ENCODE results near the gene ULK4.

The ULK4 gene

DNA sequence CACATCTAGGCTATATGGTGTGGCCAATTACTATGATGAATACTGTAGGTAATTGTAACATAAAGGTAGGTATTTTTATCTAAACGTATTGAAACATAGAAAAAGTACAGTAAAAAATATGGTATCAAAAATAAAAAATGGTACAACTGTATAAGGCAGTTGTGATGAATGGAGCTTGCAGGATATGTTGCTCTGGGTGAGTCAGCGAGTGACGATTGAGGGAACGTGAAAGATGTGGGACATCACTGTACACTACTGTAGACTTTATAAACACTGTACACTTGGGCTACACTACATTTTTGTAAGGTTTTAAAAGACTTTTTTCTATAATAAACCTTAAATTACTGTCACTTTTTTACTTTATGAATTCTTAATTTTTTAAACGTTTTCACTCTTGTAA is 752.3 kb downstream of the ULK4 start:
- DNase-seq (no peak), ATAC-seq (replicated peaks) (no peak)
- H3K27ac Mint-ChIP-seq, result peak overlapping the region in 1 of 2 donors; percentile 18
- H3K9me3 Mint-ChIP-seq, result no peaks in the 10 kb centered on the region
- H3K4me1 Mint-ChIP-seq (ENCODE audit: low read depth in 2 of 2), result peaks cover 65 to 80% of the 10 kb centered on the region in 2 donors
- peak overlapping the region in 1 of 2 donors; percentile 40 for H3K4me3 Mint-ChIP-seq
- no peaks in the 10 kb centered on the region for H3K27me3 Mint-ChIP-seq
- H3K36me3 Mint-ChIP-seq (ENCODE audit: insufficient read depth), result peaks cover 1% of the 10 kb centered on the region

DNA sequence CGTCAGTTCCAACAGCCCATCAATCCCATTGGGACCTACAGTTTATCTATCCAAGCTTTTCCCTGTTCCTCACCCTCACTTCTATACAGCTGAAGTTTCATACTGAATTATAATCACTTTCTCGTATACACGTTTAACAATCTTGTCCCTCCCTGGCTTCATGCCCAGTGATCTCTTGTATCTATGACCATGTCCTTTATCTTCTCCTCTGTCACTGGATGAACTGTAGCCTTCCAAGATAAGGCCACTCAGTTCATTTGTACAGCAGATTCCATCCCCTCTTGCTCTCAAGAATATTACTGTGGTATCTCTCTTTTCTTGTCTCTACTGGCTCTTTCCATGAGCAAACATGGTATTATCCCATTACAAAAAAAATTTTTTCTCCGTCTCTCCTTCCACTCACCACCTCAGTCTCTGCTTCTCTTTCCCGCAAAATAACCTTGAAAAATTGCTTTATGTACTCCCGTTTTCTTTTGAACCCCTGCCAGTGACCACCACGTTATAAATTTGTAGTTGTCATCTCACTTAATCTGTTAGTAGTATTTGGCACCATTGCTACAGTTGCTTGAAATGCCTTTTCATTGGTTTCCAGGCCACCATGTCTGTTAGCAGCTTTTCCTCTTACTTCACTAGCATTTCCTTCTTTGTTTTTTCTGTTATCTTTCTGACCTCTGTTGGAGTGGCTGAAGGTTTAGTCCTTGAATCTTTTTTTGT is 753.2 kb downstream of the ULK4 start:
- peak overlapping the region; percentile 1 to 40 for H3K4me3 Mint-ChIP-seq
- no peak for DNase-seq
- H3K4me1 Mint-ChIP-seq (ENCODE audit: low read depth in 2 of 2), result peaks cover 68 to 79% of the 10 kb centered on the region in 2 donors
- H3K27ac Mint-ChIP-seq, result peak overlapping the region in 1 of 2 donors; percentile 23
- no peaks in the 10 kb centered on the region for H3K36me3 Mint-ChIP-seq (ENCODE audit: insufficient read depth)
- H3K9me3 Mint-ChIP-seq, result no peaks in the 10 kb centered on the region
- no peak for ATAC-seq (replicated peaks)
- H3K27me3 Mint-ChIP-seq, result no peaks in the 10 kb centered on the region

DNA sequence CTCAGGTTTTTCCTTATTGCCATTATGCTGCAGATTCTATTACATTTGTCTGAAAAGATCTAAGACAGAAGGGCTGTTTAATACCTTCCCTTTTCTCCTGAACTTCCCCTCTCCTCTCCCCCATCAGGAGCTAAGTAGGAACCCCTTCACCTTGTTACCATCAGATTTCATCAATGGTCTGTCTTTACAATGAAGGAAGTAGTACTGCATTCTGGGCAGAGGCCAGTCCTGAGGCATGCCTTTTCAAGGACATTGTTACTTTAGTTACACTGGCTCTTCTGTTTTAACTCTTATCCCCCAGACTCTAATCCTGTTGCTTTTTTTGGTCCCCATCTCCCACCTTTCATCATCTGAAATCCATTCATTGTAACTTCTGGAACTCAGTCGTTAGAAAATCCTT is 754.5 kb downstream of the ULK4 start:
- Mint-ChIP-seq H3K27ac (peak overlapping the region in 1 of 2 donors; percentile 23), H3K4me1 (ENCODE audit: low read depth in 2 of 2) (peaks cover 62 to 78% of the 10 kb centered on the region in 2 donors), H3K9me3 (no peaks in the 10 kb centered on the region), H3K36me3 (ENCODE audit: insufficient read depth) (no peaks in the 10 kb centered on the region), H3K4me3 (peak overlapping the region in 1 of 2 donors; percentile 40), H3K27me3 (no peaks in the 10 kb centered on the region)
- DNase-seq (no peak), ATAC-seq (replicated peaks) (no peak)

DNA sequence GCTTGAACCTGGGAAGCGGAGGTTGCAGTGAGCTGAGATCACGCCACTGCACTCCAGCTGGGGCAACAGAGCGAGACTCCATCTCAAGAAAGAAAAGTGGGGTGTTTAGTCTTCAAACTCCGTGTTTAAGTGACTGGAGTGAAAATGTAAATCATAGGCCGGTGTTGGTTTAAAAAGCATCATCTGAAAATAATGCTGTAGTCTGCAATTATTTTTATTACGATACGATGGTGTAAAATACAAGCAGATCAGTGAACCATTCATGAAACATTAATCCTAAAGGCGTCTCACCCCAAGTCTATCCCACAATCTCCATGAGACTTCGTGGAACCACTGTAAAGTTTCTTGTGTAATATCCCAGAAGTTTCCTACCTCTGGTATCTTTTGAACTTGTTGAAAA is 756.3 kb downstream of the ULK4 start:
- no peak for ATAC-seq (replicated peaks)
- Mint-ChIP-seq H3K4me3 (peak overlapping the region in 1 of 2 donors; percentile 40), H3K27ac (no peak overlapping the region), H3K36me3 (ENCODE audit: insufficient read depth) (peaks cover 3% of the 10 kb centered on the region), H3K27me3 (no peaks in the 10 kb centered on the region), H3K9me3 (no peaks in the 10 kb centered on the region), H3K4me1 (ENCODE audit: low read depth in 2 of 2) (peaks cover 63 to 83% of the 10 kb centered on the region in 2 donors)
- DNase-seq, result no peak

DNA sequence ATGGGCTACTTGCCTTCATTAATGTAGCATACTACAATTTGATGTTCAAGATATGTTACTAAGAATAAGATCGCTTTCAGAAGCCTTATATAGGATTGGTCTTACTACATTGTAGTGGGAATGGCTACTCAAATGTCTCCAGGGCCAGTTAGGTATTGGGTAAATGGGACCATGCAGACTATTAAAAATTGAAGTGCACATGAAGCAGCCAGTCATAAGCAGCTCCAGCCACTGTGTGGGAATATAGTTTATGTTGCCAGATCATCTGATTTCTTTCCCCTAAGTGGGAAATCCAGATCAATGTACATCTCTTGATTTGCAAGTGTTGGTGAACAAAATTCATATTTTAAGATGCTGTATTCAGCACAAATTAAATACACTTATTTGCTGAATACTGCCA is 757.5 kb downstream of the ULK4 start:
- peak overlapping the region; percentile 40 to 49 for H3K4me3 Mint-ChIP-seq
- H3K36me3 Mint-ChIP-seq (ENCODE audit: insufficient read depth), result peaks cover 9% of the 10 kb centered on the region
- no peaks in the 10 kb centered on the region for H3K9me3 Mint-ChIP-seq
- no peak for ATAC-seq (replicated peaks)
- no peak overlapping the region for H3K27ac Mint-ChIP-seq
- peaks cover 63 to 85% of the 10 kb centered on the region in 2 donors for H3K4me1 Mint-ChIP-seq (ENCODE audit: low read depth in 2 of 2)
- no peak for DNase-seq
- no peaks in the 10 kb centered on the region for H3K27me3 Mint-ChIP-seq

DNA sequence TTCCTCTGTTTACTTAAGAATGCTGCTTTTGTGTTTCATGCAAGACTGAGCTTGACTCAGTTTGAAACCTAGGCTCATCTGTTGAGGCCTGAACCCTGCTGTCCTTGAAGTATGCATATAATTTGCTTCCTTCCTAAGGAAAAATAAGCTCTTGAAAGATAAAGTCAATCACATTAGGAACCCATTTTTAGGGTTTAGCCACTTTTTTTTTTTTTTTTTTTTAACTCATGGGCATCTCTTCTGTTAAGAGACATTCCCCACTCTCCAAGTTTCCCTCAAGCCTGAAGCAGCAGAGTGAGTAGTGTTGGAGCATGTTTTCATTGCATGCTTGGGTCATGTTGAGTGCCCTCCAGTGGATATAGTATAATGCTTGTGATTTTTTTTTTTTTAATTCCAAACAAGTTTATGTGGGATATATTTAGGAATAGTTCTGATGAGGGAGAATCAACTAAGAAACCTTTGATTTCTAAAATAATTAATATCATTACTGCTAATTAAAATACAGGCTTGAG is 759.0 kb downstream of the ULK4 start:
- no peaks in the 10 kb centered on the region for H3K9me3 Mint-ChIP-seq
- no peak for ATAC-seq (replicated peaks)
- H3K36me3 Mint-ChIP-seq (ENCODE audit: insufficient read depth), result peaks cover 16% of the 10 kb centered on the region
- peak overlapping the region in 1 of 2 donors; percentile 88 for H3K27ac Mint-ChIP-seq
- peak overlapping the region; percentile 86 to 91 for H3K4me3 Mint-ChIP-seq
- peaks cover 50 to 70% of the 10 kb centered on the region in 2 donors for H3K4me1 Mint-ChIP-seq (ENCODE audit: low read depth in 2 of 2)
- DNase-seq, result no peak
- no peaks in the 10 kb centered on the region for H3K27me3 Mint-ChIP-seq

DNA sequence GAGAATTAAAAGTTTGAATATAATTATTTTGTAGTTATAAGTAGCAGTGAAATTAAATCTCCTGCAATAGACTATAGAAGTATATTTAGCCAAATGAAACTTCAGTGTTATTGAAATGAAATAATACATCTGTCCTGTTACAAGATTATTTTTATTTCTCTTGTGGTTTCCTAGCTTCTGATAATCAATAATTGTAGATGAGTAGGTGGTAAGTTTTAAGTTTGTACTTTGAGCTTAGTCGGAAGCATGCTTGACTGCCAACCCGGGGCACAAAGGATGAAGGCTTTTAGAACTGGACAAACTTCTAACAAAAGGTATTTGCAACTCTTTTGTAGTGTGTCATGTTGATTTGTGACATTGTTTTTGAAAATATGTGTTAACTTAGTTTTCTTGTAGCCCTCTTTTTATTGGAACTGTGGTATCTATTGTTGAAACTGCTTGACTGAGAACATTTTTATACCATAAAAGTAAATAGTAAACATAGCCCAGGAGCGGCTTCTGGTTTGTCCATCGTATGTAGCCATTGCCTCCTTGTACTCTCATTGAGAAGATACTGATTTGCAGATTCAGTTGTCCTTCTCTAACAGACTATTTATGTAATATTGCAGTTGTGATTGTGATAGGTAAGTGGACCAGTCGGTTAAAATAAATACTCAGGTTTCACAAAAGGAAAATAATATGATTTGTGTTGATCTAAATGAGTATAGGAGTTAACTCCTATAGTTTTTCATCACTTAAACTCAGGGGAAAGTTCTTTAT is 759.6 kb downstream of the ULK4 start:
- no peak for ATAC-seq (replicated peaks)
- H3K4me1 Mint-ChIP-seq (ENCODE audit: low read depth in 2 of 2), result peaks cover 45 to 63% of the 10 kb centered on the region in 2 donors
- no peaks in the 10 kb centered on the region for H3K9me3 Mint-ChIP-seq
- no peaks in the 10 kb centered on the region for H3K27me3 Mint-ChIP-seq
- no peak for DNase-seq
- peak overlapping the region in 1 of 2 donors; percentile 88 for H3K27ac Mint-ChIP-seq
- peak overlapping the region; percentile 86 to 91 for H3K4me3 Mint-ChIP-seq
- peaks cover 16% of the 10 kb centered on the region for H3K36me3 Mint-ChIP-seq (ENCODE audit: insufficient read depth)

DNA sequence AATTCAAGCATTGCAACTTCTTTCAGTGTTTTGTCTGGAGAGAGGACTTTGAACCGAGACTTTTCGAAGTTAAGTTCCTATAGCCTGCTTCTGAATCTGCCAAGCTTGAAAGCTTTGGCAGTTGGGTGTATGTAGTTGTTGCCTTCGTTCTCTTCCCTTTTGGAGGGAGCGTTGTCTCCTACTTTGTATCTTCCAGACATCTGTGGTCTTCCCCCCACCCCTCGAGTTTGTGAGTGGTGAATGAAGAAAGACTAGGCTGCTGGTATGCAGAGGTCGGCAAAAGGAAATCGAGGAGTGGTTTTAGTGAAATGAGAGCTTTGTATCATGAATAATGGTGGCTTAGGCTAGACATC is 761.3 kb downstream of the ULK4 start:
- Mint-ChIP-seq H3K4me1 (ENCODE audit: low read depth in 2 of 2) (peaks cover 35 to 49% of the 10 kb centered on the region in 2 donors), H3K36me3 (ENCODE audit: insufficient read depth) (peaks cover 16% of the 10 kb centered on the region), H3K27ac (peak overlapping the region; percentile 88 to 94), H3K4me3 (peak overlapping the region; percentile 86 to 91), H3K27me3 (peaks cover 0 to 6% of the 10 kb centered on the region in 2 donors), H3K9me3 (no peaks in the 10 kb centered on the region)
- ATAC-seq (replicated peaks) (no peak), DNase-seq (peak in 1 of 3 experiments; percentile 22)

DNA sequence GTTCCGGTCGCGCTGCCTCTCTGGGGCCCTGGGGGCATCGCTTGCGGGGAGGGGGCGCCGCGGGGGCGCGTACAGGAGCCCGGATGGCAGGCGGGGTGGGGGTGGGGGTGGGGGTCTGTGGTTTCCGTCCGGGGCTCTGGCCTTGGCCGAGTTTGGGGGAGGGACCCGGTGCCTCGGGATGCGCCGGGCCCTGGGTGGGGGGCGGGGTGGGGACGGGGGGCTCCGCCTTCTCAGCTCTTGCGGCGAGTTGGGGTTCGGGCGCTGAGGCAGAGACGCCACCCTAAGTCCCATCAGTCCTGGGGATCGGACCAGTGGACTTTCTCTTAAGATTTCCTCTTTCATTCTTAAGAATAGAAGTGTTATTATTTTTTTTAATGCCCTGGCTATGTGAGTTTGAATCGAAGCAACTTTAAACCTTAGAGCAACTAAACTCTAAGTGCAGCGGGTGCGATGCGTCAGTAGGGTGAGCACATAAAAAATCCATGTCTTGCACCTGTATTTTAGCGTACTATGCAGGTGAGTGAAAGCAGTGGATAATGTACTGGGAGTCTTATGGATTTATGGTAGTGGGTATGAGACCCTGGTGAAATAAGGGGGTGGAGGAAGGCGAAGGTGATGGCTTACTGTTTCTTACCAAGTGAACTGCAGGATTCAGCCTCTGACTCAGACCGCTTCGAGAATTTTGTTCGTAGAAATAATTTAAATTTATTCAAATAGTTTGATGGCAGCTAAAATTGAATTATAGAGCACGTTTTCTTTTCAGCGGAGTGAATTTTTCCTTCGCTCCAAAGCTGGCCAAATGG is 761.8 kb downstream of the ULK4 start:
- Mint-ChIP-seq H3K27ac (peak overlapping the region; percentile 88 to 94), H3K9me3 (no peaks in the 10 kb centered on the region), H3K27me3 (peaks cover 0 to 7% of the 10 kb centered on the region in 2 donors), H3K36me3 (ENCODE audit: insufficient read depth) (peaks cover 16% of the 10 kb centered on the region), H3K4me1 (ENCODE audit: low read depth in 2 of 2) (peaks cover 31 to 46% of the 10 kb centered on the region in 2 donors), H3K4me3 (peak overlapping the region; percentile 86 to 91)
- DNase-seq, result peak; percentile 6 to 25 (median 12)
- ATAC-seq (replicated peaks), result peak; percentile 13

DNA sequence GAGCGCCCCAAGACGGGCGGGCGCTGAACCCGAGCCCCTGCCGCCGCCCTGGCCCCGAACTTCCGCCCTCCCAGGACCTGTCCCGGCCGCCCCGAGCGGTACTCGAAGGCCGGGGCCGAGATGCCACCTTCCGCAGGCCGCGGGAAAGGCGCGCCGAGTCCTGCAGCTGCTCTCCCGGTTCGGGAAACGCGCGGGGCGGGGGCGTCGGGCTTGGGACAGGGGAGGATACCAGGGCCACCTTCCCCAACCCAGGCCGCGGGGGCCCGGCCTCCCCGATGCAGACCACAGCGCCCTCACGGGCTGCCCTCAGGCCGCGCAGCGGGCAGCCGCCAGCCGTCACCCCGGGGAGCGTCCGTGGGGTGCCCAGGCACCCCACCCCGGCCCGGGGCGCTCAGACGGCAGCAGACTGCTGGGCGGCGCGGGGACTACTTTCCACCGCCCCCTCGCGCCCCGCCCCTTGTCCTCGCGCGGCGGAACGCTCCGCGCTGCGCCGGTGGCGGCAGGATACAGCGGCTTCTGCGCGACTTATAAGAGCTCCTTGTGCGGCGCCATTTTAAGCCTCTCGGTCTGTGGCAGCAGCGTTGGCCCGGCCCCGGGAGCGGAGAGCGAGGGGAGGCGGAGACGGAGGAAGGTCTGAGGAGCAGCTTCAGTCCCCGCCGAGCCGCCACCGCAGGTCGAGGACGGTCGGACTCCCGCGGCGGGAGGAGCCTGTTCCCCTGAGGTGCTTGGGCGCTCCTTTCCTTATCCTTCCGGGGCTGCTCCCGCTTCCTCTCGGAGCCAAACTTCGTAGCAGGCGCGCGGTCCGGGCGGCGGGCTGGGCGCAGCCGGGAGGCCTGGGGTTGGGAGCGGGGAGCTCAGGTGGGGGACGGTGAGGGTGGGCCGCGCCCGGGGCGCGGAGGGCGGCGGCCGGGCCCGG is 762.7 kb downstream of the ULK4 start, which contains the start of gene CTNNB1:
Gene CTNNB1, plus strand, starts transcription at position 556 of the 916 bp plus-strand sequence. CDS start 24,564 bp downstream, outside the sequence.
- H3K27me3 Mint-ChIP-seq, result peaks cover 0 to 7% of the 10 kb centered on the region in 2 donors
- H3K27ac Mint-ChIP-seq, result peak within 1 kb of the TSS; percentile 88 to 94
- peak within 1 kb of the TSS; percentile 86 to 91 for H3K4me3 Mint-ChIP-seq
- H3K36me3 Mint-ChIP-seq (ENCODE audit: insufficient read depth), result peaks cover 16% of the 10 kb centered on the region
- peak; percentile 90 to 92 (median 92) for DNase-seq
- peaks cover 26 to 39% of the 10 kb centered on the region in 2 donors for H3K4me1 Mint-ChIP-seq (ENCODE audit: low read depth in 2 of 2)
- ATAC-seq (replicated peaks), result peak; percentile 84
- H3K9me3 Mint-ChIP-seq, result no peaks in the 10 kb centered on the region

DNA sequence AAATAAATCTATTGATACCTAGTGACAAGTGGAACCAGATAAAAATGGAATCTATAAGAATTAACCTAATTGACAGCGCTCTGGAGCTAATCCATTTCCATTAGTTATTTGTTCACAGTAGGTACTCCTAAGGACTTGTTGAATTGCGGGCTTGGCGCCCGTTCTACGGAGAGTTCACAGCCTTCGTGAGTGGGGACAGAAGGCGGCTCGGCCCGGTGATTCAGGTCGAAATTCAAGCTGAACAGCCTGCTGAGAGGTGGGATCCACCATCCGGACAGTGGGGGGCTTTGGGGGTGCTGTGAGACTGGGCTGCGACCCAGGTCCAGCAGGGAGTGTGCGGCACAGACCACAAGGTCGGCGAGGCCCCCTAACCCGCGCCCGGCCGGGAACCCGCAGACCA is 763.4 kb downstream of the ULK4 start:
- peak overlapping the region; percentile 86 to 91 for H3K4me3 Mint-ChIP-seq
- no peaks in the 10 kb centered on the region for H3K9me3 Mint-ChIP-seq
- peaks cover 23 to 33% of the 10 kb centered on the region in 2 donors for H3K4me1 Mint-ChIP-seq (ENCODE audit: low read depth in 2 of 2)
- H3K36me3 Mint-ChIP-seq (ENCODE audit: insufficient read depth), result peaks cover 16% of the 10 kb centered on the region
- H3K27ac Mint-ChIP-seq, result peak overlapping the region; percentile 81 to 94
- DNase-seq, result peak in 2 of 3 experiments; percentile 5
- peaks cover 0 to 7% of the 10 kb centered on the region in 2 donors for H3K27me3 Mint-ChIP-seq
- ATAC-seq (replicated peaks), result no peak

DNA sequence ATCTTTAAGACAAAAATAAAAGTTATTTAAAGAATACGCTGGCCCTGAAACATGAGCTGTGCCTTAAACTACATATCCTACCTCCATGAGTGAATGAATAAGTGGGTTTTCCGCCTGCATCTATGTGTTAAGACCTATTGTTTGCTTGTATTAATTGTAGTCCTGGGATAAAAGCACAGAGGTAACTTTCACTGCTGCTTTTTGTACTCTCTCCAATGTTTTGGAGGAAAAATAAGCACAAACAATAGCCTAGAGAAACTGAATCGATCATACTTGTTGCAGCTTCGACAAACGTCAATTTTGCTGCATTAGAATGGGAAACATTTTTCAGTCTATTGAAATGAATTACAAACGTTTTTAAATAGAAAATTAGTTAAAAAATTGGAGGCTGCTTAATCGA is 763.9 kb downstream of the ULK4 start:
- DNase-seq, result no peak
- ATAC-seq (replicated peaks), result no peak
- H3K4me1 Mint-ChIP-seq (ENCODE audit: low read depth in 2 of 2), result peaks cover 22 to 29% of the 10 kb centered on the region in 2 donors
- H3K9me3 Mint-ChIP-seq, result no peaks in the 10 kb centered on the region
- H3K4me3 Mint-ChIP-seq, result peak overlapping the region; percentile 86 to 91
- peak overlapping the region; percentile 81 to 94 for H3K27ac Mint-ChIP-seq
- H3K36me3 Mint-ChIP-seq (ENCODE audit: insufficient read depth), result peaks cover 16% of the 10 kb centered on the region
- H3K27me3 Mint-ChIP-seq, result peaks cover 0 to 7% of the 10 kb centered on the region in 2 donors
